Cerebellar nuclear complex (tissue), 1 donor: ENCODE results near the gene UBE2M.
"Not testable (repeated sequence)": the region's sequence is repeated elsewhere in the genome, so short reads cannot be mapped to it uniquely, and the experiment has no call there.

ENCODE experiments used
- DNase-seq, 2 experiments: peaks; one replicate each; lab custom pipeline; 2025; lab: John Stamatoyannopoulos, UW

Gene UBE2M

GRCh38 chr19:58555369-58555885 lies 3.0 kb downstream of the UBE2M start:
- DNase-seq: no peak

- no peak for DNase-seq
Measured at GRCh38 chr19:58554494-58555368, 3.7 kb downstream of the UBE2M start, which contains the start of gene CHMP2A. TSS of gene CHMP2A (minus strand) at chr19:58555105. CDS start at chr19:58554212, 893 bp downstream.

DNA sequence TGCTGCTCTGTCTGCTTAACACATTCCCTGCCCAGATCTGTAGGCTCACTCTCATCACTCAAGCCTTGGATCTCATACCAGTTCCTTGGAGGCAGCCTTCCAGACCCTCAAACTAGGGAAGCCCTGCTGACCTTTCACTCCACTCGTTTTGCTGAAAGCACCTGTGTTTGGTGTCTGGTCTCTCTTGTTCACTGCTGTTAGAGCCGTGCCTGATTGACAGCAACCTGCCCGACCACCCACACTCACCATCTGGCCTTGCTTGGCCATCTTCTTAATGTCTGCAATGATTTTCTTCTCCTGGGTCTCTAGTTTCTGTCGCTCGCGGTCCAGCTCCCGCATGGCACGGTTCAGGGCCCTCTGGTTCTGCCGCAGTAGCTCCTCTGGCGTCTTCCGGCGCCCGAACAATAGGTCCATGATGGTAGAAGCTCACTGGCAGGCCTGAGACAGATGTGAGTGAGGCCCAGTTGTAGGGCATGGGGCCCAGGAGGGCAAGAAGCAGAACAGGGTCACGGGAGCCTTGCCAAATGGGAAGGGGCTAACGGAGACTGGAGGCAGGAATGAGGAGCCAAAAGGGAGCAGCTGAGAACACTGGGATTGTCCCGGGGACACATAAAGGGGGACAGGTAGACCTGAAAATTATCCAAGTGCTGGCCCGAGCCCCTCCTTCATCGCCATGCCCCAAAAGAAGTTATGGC lies 4.5 kb downstream of the UBE2M start:
- no peak for DNase-seq

GRCh38 chr19:58552655-58553054 lies 5.8 kb downstream of the UBE2M start:
- DNase-seq: no peak

- DNase-seq: no peak
Measured at GRCh38 chr19:58551577-58552471, 6.6 kb downstream of the UBE2M start.

- no peak for DNase-seq
Measured at GRCh38 chr19:58551123-58551497, 7.3 kb downstream of the UBE2M start.

GRCh38 chr19:58550362-58551122 lies 7.9 kb downstream of the UBE2M start:
- no peak for DNase-seq

DNA sequence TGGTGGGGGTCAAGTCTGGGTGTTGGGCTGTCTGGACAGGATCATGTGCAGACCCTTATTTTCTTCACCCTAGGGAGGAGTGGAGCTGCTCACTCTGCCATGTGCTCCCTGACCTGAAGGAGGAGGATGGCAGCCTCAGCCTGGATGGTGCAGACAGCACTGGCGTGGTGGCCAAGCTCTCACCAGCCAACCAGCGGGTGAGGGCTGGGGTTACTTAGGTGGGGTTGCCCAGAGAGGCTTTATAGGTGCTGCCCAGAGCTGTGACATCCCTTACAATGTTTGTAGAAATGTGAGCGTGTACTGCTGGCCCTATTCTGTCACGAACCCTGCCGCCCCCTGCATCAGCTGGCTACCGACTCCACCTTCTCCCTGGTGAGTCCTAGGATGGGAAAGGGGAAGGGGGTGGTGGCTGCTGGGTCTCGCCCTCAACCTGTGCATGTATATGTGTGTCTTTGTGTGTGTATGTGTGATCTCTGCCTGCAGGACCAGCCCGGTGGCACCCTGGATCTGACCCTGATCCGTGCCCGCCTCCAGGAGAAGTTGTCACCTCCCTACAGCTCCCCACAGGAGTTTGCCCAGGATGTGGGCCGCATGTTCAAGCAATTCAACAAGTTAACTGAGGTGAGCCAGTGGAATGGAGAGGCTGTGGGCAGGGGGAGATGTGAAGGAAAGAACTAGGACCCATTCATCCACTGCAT lies 8.6 kb downstream of the UBE2M start:
- DNase-seq: no peak

GRCh38 chr19:58548859-58549663 lies 9.3 kb downstream of the UBE2M start:
- DNase-seq: no peak

GRCh38 chr19:58547323-58548312 lies 10.8 kb downstream of the UBE2M start:
- DNase-seq: no peak

GRCh38 chr19:58546019-58546530 lies 12.3 kb downstream of the UBE2M start:
- no peak for DNase-seq

DNA sequence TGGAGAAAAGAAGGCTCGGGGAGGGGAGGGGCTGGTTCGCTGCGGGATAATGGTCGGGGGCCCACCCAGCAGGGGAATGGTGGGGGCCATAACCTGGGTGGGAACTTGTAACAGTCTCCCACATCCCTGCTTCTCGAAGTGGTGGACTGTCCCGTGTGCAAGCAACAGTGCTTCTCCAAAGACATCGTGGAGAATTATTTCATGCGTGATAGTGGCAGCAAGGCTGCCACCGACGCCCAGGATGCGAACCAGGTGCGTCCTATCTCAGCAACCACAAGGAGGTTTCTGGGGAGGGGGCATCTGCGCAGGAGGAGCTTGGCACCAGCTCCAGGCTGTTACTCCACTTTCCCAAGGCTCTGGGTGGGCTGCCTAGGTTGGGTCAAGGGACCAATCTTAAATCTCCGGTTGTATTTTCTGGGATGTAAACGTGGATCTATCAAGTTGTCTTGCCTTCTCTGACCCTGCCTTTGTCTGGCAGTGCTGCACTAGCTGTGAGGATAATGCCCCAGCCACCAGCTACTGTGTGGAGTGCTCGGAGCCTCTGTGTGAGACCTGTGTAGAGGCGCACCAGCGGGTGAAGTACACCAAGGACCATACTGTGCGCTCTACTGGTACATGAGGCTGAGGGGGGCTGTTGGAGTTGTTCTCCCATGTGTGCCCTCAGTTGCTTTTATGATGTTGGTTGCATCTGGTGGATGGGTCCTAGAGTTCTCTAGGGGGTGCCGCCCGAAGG lies 13.0 kb downstream of the UBE2M start:
- no peak for DNase-seq

GRCh38 chr19:58544591-58545285 lies 13.7 kb downstream of the UBE2M start:
- no peak for DNase-seq

GRCh38 chr19:58543826-58544590 lies 14.4 kb downstream of the UBE2M start, which contains the start of gene TRIM28:
TSS of gene TRIM28 (plus strand) at chr19:58544064. CDS start at chr19:58544758, 694 bp downstream.
- no peak for DNase-seq

DNA sequence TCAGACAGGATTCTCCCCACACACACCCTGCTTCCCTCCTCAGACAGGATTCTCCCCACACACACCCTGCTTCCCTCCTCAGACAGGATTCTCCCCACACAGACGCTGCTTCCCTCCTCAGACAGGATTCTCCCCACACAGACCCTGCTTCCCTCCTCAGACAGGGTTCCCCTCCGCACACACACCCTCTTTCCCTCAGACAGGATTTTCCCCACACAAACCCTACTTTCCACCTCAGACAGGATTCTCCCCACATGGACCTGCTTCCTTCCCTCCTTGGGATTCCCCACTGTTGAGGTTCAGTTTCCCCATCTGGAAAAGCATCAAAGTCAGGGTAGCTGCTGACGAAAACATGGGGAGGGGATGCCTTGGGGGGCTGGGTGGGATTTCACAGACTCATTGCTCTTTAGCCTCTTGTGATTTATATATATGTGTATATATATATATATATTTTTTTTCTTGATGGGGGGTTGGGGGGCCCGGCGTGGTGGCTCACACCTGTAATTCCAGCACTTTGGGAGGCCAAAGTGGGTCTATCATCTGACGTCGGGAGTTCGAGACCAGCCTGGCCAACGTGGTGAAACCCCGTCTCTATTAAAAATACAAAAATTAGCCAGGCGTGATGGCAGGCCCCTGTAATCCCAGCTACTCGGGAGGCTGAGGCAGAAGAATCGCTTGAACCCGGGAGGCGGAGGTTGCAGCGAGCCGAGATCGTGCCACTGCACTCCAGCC lies 15.6 kb downstream of the UBE2M start:
- not testable (repeated sequence) for DNase-seq
